CD14-positive monocyte (primary cell): ENCODE measurements around the gene PLXNA2. TPM values are rescaled to one million over a fixed set of nuclear protein-coding genes. Genes with fewer than 3 reads are reported as not detected.

Experiments
- DNase-seq, 3 donors: peaks; one replicate each; pipeline ENCODE4 v3.0.0-alpha.2; 2011 to 2022
- H2AFZ ChIP-seq: 2 replicates; pipeline ENCODE4 v1.6.0; 2012; ENCODE audit warnings: mild to moderate bottlenecking, low read depth, low read length, inconsistent platforms; ENCODE audit not compliant: insufficient read depth, poor library complexity, severe bottlenecking
- H3K27ac ChIP-seq, 2 donors: 1 replicate in 1 of 2; 2 replicates in 1 of 2; pipeline ENCODE4 v1.5.1; 2012 to 2013; ENCODE audit warnings: low read length in 2 of 2, control low read depth in 1 of 2, inconsistent platforms in 1 of 2, low read depth in 1 of 2, mild to moderate bottlenecking in 1 of 2
- H3K27me3 ChIP-seq, 2 donors: one replicate each; pipeline versions ENCODE4 v1.6.0 to v1.6.1; 2011 to 2013; ENCODE audit warnings: low read length in 2 of 2; ENCODE audit not compliant: control insufficient read depth in 2 of 2, insufficient read depth in 2 of 2
- H3K36me3 ChIP-seq, 2 donors: replicated peaks in 1 of 2; 1 replicate in 1 of 2; 2 replicates in 1 of 2; pipeline versions ENCODE4 v1.5.1 to v1.6.1; 2012 to 2013; ENCODE audit warnings: low read length in 2 of 2, control low read depth in 1 of 2, inconsistent platforms in 1 of 2, mild to moderate bottlenecking in 1 of 2; ENCODE audit not compliant: insufficient read depth in 2 of 2, control insufficient read depth in 1 of 2
- H3K4me1 ChIP-seq, 2 donors: 1 replicate in 1 of 2; 2 replicates in 1 of 2; pipeline versions ENCODE4 v1.5.1 to v1.6.1; 2012 to 2013; ENCODE audit warnings: low read length in 2 of 2, control low read depth in 1 of 2, inconsistent platforms in 1 of 2, mild to moderate bottlenecking in 1 of 2, moderate library complexity in 1 of 2; ENCODE audit not compliant: insufficient read depth in 2 of 2, control insufficient read depth in 1 of 2
- H3K4me2 ChIP-seq: replicated peaks from 2 replicates; pipeline ENCODE3; 2012; ENCODE audit warnings: low read length, moderate library complexity, mild to moderate bottlenecking; ENCODE audit not compliant: poor library complexity, severe bottlenecking; ENCODE audit errors: extremely low read depth
- H3K4me3 ChIP-seq, 3 experiments: fragments of 200-600 bp in 1 of 3; sonication (generic) in 1 of 3; replicated peaks in 1 of 3; 1 replicate in 2 of 3; 2 replicates in 1 of 3; pipeline ENCODE4 v1.5.1; 2011 to 2013; ENCODE audit warnings: low read length in 3 of 3, mild to moderate bottlenecking in 3 of 3, control low read depth in 2 of 3, low read depth in 2 of 3, inconsistent platforms in 1 of 3, moderate library complexity in 1 of 3
- H3K79me2 ChIP-seq: 2 replicates; pipeline ENCODE4 v1.6.0; 2012; ENCODE audit warnings: mild to moderate bottlenecking, control low read depth, inconsistent platforms, low read length, moderate library complexity; ENCODE audit not compliant: insufficient read depth
- H3K9ac ChIP-seq: 2 replicates; pipeline ENCODE4 v1.6.0; 2017; ENCODE audit warnings: low read length, mild to moderate bottlenecking; ENCODE audit not compliant: insufficient read depth, poor library complexity, severe bottlenecking
- H3K9me3 ChIP-seq, 2 donors: replicated peaks in 1 of 2; 1 replicate in 1 of 2; 2 replicates in 1 of 2; pipeline versions ENCODE4 v1.5.1 to v1.6.1; 2012 to 2013; ENCODE audit warnings: low read length in 2 of 2, control low read depth in 1 of 2; ENCODE audit not compliant: control insufficient read depth in 1 of 2, insufficient read depth in 1 of 2
- H4K20me1 ChIP-seq: 2 replicates; pipeline ENCODE4 v1.6.0; 2012; ENCODE audit warnings: mild to moderate bottlenecking, low read length, control low read depth, moderate library complexity; ENCODE audit not compliant: insufficient read depth
- H3K27ac Mint-ChIP-seq, 7 donors: one replicate each; pipeline ENCODE4 v1.8.0; 2020; ENCODE audit warnings: mild to moderate bottlenecking in 7 of 7, mixed read lengths in 7 of 7, moderate library complexity in 6 of 7, inconsistent platforms in 2 of 7
- H3K27me3 Mint-ChIP-seq, 3 donors: one replicate each; pipeline ENCODE4 v1.8.0; 2021 to 2022; ENCODE audit warnings: low read depth in 3 of 3, mild to moderate bottlenecking in 3 of 3, mixed read lengths in 3 of 3, moderate library complexity in 3 of 3, inconsistent platforms in 1 of 3
- H3K36me3 Mint-ChIP-seq, 2 donors: one replicate each; pipeline ENCODE4 v1.8.0; 2020; ENCODE audit warnings: mixed read lengths in 2 of 2, inconsistent platforms in 1 of 2, mild to moderate bottlenecking in 1 of 2
- H3K4me1 Mint-ChIP-seq: one replicate; pipeline ENCODE4 v1.8.0; 2020; ENCODE audit warnings: mild to moderate bottlenecking, mixed read lengths
- H3K4me3 Mint-ChIP-seq, 2 donors: one replicate each; pipeline ENCODE4 v1.8.0; 2020; ENCODE audit warnings: mild to moderate bottlenecking in 2 of 2, mixed read lengths in 2 of 2, moderate library complexity in 1 of 2
- H3K9me3 Mint-ChIP-seq, 7 donors: one replicate each; pipeline ENCODE4 v1.8.0; 2020 to 2022; ENCODE audit warnings: mixed read lengths in 7 of 7, mild to moderate bottlenecking in 6 of 7, moderate library complexity in 6 of 7, inconsistent platforms in 2 of 7
- WGBS: methylation state at CpG from one replicate; pipeline ENCODE4 v1.1.5; 2013; ENCODE audit warnings: missing lambda C conversion rate; ENCODE audit not compliant: insufficient coverage; 5-methylcytosine and 5-hydroxymethylcytosine counted together
- intact Hi-C, 2 donors: fragments of 100-400 bp; cut with micrococcal nuclease; formaldehyde crosslinking; loops; one replicate each; pipeline versions ENCODE4 v1.15.0 to v1.15.1; 2023
- polyA plus RNA-seq, 3 donors: library from polyadenylated mRNA; depleted of rRNA in 1 of 3; unstranded in 2 of 3; stranded (reverse) in 1 of 3; fragments of 300-500 nt in 2 of 3; fragments of >200 nt in 1 of 3; fragmentation: Illumina TruSeq in 2 of 3; gene quantifications; 1 replicate in 2 of 3; 2 replicates in 1 of 3; pipeline ENCODE4 v1.2.3, GENCODE V29; 2012 to 2021
- TF ChIP-seq, protein P1 (sequence below): fragments of 200-600 bp; IDR thresholded peaks from one replicate; pipeline ENCODE4 v1.8.0; 2022; ENCODE audit warnings: antibody characterized with exemption, mild to moderate bottlenecking

The PLXNA2 gene
- polyA plus RNA-seq, 3 donors = 0.75 to 2.1 (median 1.1) TPM

- intact Hi-C loops = no loop called here
- no peaks in the 10 kb centered on the region for H4K20me1 ChIP-seq
- H3K27me3 ChIP-seq = no peaks in the 10 kb centered on the region
- no peak overlapping the region for H3K4me3 ChIP-seq
- H3K27me3 Mint-ChIP-seq = peaks cover 4 to 5% (median 5%) of the 10 kb centered on the region in 3 donors
- no peaks in the 10 kb centered on the region for H3K9me3 ChIP-seq
- H3K27ac ChIP-seq = no peak overlapping the region
- no peaks in the 10 kb centered on the region for H3K36me3 Mint-ChIP-seq
- no peaks in the 10 kb centered on the region for H3K79me2 ChIP-seq
- no peaks in the 10 kb centered on the region for H3K4me1 ChIP-seq
- no peak overlapping the region for H3K4me3 Mint-ChIP-seq
- DNase-seq = no peak
- no peaks in the 10 kb centered on the region for H3K4me1 Mint-ChIP-seq
- peak overlapping the region in 1 of 7 donors; percentile 36 for H3K27ac Mint-ChIP-seq
- WGBS = 95% methylated on average over 13 of the region's 13 CpGs
- H2AFZ ChIP-seq = no peak overlapping the region
- H3K9ac ChIP-seq = no peak overlapping the region
- no peaks in the 10 kb centered on the region for H3K9me3 Mint-ChIP-seq
- no peaks in the 10 kb centered on the region for H3K36me3 ChIP-seq
- TF ChIP-seq, protein P1, sequence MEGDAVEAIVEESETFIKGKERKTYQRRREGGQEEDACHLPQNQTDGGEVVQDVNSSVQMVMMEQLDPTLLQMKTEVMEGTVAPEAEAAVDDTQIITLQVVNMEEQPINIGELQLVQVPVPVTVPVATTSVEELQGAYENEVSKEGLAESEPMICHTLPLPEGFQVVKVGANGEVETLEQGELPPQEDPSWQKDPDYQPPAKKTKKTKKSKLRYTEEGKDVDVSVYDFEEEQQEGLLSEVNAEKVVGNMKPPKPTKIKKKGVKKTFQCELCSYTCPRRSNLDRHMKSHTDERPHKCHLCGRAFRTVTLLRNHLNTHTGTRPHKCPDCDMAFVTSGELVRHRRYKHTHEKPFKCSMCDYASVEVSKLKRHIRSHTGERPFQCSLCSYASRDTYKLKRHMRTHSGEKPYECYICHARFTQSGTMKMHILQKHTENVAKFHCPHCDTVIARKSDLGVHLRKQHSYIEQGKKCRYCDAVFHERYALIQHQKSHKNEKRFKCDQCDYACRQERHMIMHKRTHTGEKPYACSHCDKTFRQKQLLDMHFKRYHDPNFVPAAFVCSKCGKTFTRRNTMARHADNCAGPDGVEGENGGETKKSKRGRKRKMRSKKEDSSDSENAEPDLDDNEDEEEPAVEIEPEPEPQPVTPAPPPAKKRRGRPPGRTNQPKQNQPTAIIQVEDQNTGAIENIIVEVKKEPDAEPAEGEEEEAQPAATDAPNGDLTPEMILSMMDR = no peak
- no peak overlapping the region for H3K4me2 ChIP-seq
These were observed 201.3 kb downstream of the PLXNA2 start for GRCh38 chr1:208042868-208043267.

DNA sequence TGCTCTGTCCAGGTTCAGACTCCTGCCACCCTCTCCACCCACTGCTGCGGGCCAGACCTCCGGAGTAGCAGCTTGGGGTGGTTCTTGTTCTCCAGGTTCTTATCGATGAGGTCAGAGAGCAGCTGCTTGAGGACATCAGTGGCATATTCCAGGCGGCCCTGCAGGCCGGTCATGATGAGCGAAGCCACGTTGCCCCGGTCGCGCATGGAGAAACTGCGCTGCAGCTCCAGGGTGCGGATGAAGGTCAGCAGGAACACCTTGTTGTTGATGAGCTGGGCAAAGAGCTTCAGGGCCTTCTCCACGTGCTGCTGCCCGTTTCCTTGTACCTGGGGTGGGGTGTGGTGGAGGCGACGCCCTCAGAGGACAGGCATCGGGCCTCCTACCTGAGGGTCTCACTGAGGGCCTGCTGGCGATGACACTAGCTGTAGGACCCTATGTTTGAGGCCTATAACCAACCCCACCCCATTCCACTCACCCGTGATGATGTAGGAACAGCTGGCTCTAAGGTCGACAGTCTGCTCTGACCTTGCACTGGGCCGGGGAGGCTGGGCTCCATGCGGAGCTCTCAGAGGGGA, 202.1 kb downstream of the PLXNA2 start:
- no peaks in the 10 kb centered on the region for H3K36me3 Mint-ChIP-seq
- peak overlapping the region in 1 of 7 donors; percentile 16 for H3K27ac Mint-ChIP-seq
- no peak overlapping the region for H2AFZ ChIP-seq
- H3K27me3 ChIP-seq = no peaks in the 10 kb centered on the region
- no peaks in the 10 kb centered on the region for H4K20me1 ChIP-seq
- H3K9me3 Mint-ChIP-seq = no peaks in the 10 kb centered on the region
- H3K4me1 Mint-ChIP-seq = no peaks in the 10 kb centered on the region
- H3K36me3 ChIP-seq = no peaks in the 10 kb centered on the region
- TF ChIP-seq, protein P1 = no peak
- H3K4me2 ChIP-seq = no peak overlapping the region
- WGBS = 93% methylated on average over 14 of the region's 22 CpGs
- H3K4me1 ChIP-seq = no peaks in the 10 kb centered on the region
- H3K79me2 ChIP-seq = no peaks in the 10 kb centered on the region
- intact Hi-C loops = no loop called here
- no peak for DNase-seq
- no peak overlapping the region for H3K9ac ChIP-seq
- H3K4me3 ChIP-seq = no peak overlapping the region
- no peak overlapping the region for H3K4me3 Mint-ChIP-seq
- H3K27ac ChIP-seq = no peak overlapping the region
- H3K9me3 ChIP-seq = no peaks in the 10 kb centered on the region
- peaks cover 4 to 6% (median 5%) of the 10 kb centered on the region in 3 donors for H3K27me3 Mint-ChIP-seq
